HEK293 (cell line): Measurements from ENCODE around the gene SLC44A1.

Source experiments
- CTCF ChIA-PET: fragments of 350-600 bp; formaldehyde crosslinking; extraction: SDS; loops from one replicate; lab custom pipeline; 2021; ENCODE audit warnings: antibody characterized with exemption; lab: Yijun Ruan, JAX
- POLR2A ChIA-PET: fragments of 300-600 bp; formaldehyde crosslinking; extraction: SDS; loops from one replicate; lab custom pipeline; 2020; ENCODE audit warnings: antibody characterized with exemption, inconsistent platforms; lab: Yijun Ruan, JAX
- H3K27ac ChIP-seq: fragments of 200-500 bp; sonication (Bioruptor generic); 2 replicates; pipeline ENCODE4 v1.5.1; 2014; ENCODE audit warnings: low read depth, low read length, control low read depth, inconsistent platforms; ENCODE audit errors: extremely low read depth
- H3K36me3 ChIP-seq, 2 experiments: fragments of 200-500 bp in 1 of 2; sonication (Bioruptor generic) in 1 of 2; 1 replicate in 1 of 2; 2 replicates in 1 of 2; pipeline ENCODE4 v1.5.1; 2014 to 2017; ENCODE audit warnings: inconsistent platforms in 2 of 2, low read length in 2 of 2; ENCODE audit not compliant: control insufficient read depth in 2 of 2, insufficient read depth in 1 of 2
- H3K4me1 ChIP-seq: fragments of 200-500 bp; sonication (Bioruptor generic); 2 replicates; pipeline ENCODE4 v1.5.1; 2014; ENCODE audit warnings: mild to moderate bottlenecking, low read length, inconsistent platforms; ENCODE audit not compliant: control insufficient read depth, insufficient read depth
- H3K4me3 ChIP-seq: 2 replicates; pipeline ENCODE4 v1.5.1; 2011; ENCODE audit warnings: low read depth, mild to moderate bottlenecking, control low read depth, low read length, moderate library complexity
- H3K9me3 ChIP-seq: fragments of 200-500 bp; sonication (Bioruptor generic); 2 replicates; pipeline ENCODE4 v1.5.1; 2014; ENCODE audit warnings: low read depth, low read length, inconsistent platforms; ENCODE audit not compliant: control insufficient read depth, insufficient read depth
- BCL11A ChIP-seq: fragments of 450-650 bp; formaldehyde crosslinking; IDR thresholded peaks from 2 replicates; pipeline ENCODE4 v1.5.1; 2016; ENCODE audit warnings: low read depth, missing biosample characterization, missing genetic modification characterization
- GLIS2 ChIP-seq: fragments of 450-650 bp; formaldehyde crosslinking; IDR thresholded peaks from 2 replicates; pipeline ENCODE4 v1.5.1; 2016; ENCODE audit warnings: missing biosample characterization, missing genetic modification characterization
- HOXC10 ChIP-seq: sonication (generic); formaldehyde crosslinking; IDR thresholded peaks from 2 replicates; pipeline ENCODE4 v1.8.1; 2023; ENCODE audit warnings: mild to moderate bottlenecking, missing genetic modification reagents
- SALL2 ChIP-seq: fragments of 450-650 bp; formaldehyde crosslinking; IDR thresholded peaks from 2 replicates; pipeline ENCODE4 v1.5.0; 2017; ENCODE audit warnings: missing biosample characterization, mild to moderate bottlenecking, missing genetic modification characterization, borderline replicate concordance
- SCRT1 ChIP-seq: fragments of 450-650 bp; formaldehyde crosslinking; IDR thresholded peaks from 2 replicates; pipeline ENCODE4 v1.5.1; 2016; ENCODE audit warnings: missing biosample characterization, missing genetic modification characterization, borderline replicate concordance
- SCRT2 ChIP-seq: fragments of 450-650 bp; formaldehyde crosslinking; IDR thresholded peaks from 2 replicates; pipeline ENCODE4 v1.5.1; 2016; ENCODE audit warnings: missing biosample characterization, missing genetic modification characterization
- ZBTB1 ChIP-seq: fragments of 450-650 bp; formaldehyde crosslinking; IDR thresholded peaks from 2 replicates; pipeline ENCODE4 v1.5.1; 2016; ENCODE audit warnings: missing biosample characterization, missing genetic modification characterization
- ZEB2 ChIP-seq: fragments of 450-650 bp; formaldehyde crosslinking; IDR thresholded peaks from 2 replicates; pipeline ENCODE4 v1.5.1; 2016; ENCODE audit warnings: missing biosample characterization, missing genetic modification characterization
- ZFHX2 ChIP-seq: fragments of 450-650 bp; formaldehyde crosslinking; conservative IDR thresholded peaks from 2 replicates; pipeline ENCODE4 v1.5.1; 2016; ENCODE audit warnings: missing biosample characterization, missing genetic modification characterization
- ZFP3 ChIP-seq: fragments of 450-650 bp; formaldehyde crosslinking; IDR thresholded peaks from 2 replicates; pipeline ENCODE4 v1.5.1; 2016; ENCODE audit warnings: low read depth, missing biosample characterization, missing genetic modification characterization
- ZFP41 ChIP-seq: fragments of 450-650 bp; formaldehyde crosslinking; IDR thresholded peaks from 2 replicates; pipeline ENCODE4 v1.5.1; 2016; ENCODE audit warnings: missing biosample characterization, missing genetic modification characterization, borderline replicate concordance
- ZNF10 ChIP-seq: fragments of 450-650 bp; formaldehyde crosslinking; IDR thresholded peaks from 2 replicates; pipeline ENCODE4 v1.5.1; 2017; ENCODE audit warnings: missing biosample characterization, missing genetic modification characterization
- ZNF146 ChIP-seq: fragments of 450-650 bp; formaldehyde crosslinking; IDR thresholded peaks from 2 replicates; pipeline ENCODE4 v1.5.1; 2016; ENCODE audit warnings: missing biosample characterization, missing genetic modification characterization
- ZNF155 ChIP-seq: fragments of 450-650 bp; formaldehyde crosslinking; IDR thresholded peaks from 2 replicates; pipeline ENCODE4 v1.5.1; 2016; ENCODE audit warnings: missing biosample characterization, missing genetic modification characterization
- ZNF16 ChIP-seq: fragments of 450-650 bp; formaldehyde crosslinking; IDR thresholded peaks from 2 replicates; pipeline ENCODE4 v1.5.1; 2016; ENCODE audit warnings: low read depth, missing biosample characterization, missing genetic modification characterization
- ZNF221 ChIP-seq: fragments of 450-650 bp; formaldehyde crosslinking; IDR thresholded peaks from 2 replicates; pipeline ENCODE4 v1.5.1; 2017; ENCODE audit warnings: missing biosample characterization, missing genetic modification characterization, borderline replicate concordance
- ZNF23 ChIP-seq: fragments of 450-650 bp; formaldehyde crosslinking; IDR thresholded peaks from 2 replicates; pipeline ENCODE4 v1.5.1; 2016; ENCODE audit warnings: missing biosample characterization, missing genetic modification characterization, borderline replicate concordance
- ZNF248 ChIP-seq: fragments of 450-650 bp; formaldehyde crosslinking; IDR thresholded peaks from 2 replicates; pipeline ENCODE4 v1.5.1; 2017; ENCODE audit warnings: missing biosample characterization, missing genetic modification characterization
- ZNF311 ChIP-seq: fragments of 450-650 bp; formaldehyde crosslinking; IDR thresholded peaks from 2 replicates; pipeline ENCODE4 v1.5.1; 2017; ENCODE audit warnings: missing biosample characterization, missing genetic modification characterization, borderline replicate concordance
- ZNF350 ChIP-seq: fragments of 450-650 bp; formaldehyde crosslinking; IDR thresholded peaks from 2 replicates; pipeline ENCODE4 v1.5.0; 2017; ENCODE audit warnings: missing biosample characterization, mild to moderate bottlenecking, missing genetic modification characterization
- ZNF416 ChIP-seq: fragments of 450-650 bp; formaldehyde crosslinking; IDR thresholded peaks from 2 replicates; pipeline ENCODE4 v1.5.1; 2016; ENCODE audit warnings: missing biosample characterization, missing genetic modification characterization
- ZNF48 ChIP-seq: fragments of 450-650 bp; formaldehyde crosslinking; IDR thresholded peaks from 2 replicates; pipeline ENCODE4 v1.5.1; 2016; ENCODE audit warnings: missing biosample characterization, missing genetic modification characterization
- ZNF560 ChIP-seq: fragments of 450-650 bp; formaldehyde crosslinking; IDR thresholded peaks from 2 replicates; pipeline ENCODE4 v1.5.1; 2017; ENCODE audit warnings: missing biosample characterization, missing genetic modification characterization, borderline replicate concordance
- ZNF626 ChIP-seq: fragments of 450-650 bp; sonication (Bioruptor Pico); formaldehyde crosslinking; IDR thresholded peaks from 2 replicates; pipeline ENCODE4 v1.5.1; 2018; ENCODE audit warnings: missing biosample characterization, missing genetic modification characterization, inconsistent platforms
- ZNF76 ChIP-seq: fragments of 450-650 bp; formaldehyde crosslinking; IDR thresholded peaks from 2 replicates; pipeline ENCODE4; 2016; ENCODE audit warnings: low read depth, missing biosample characterization, missing genetic modification characterization, borderline replicate concordance
- ZSCAN23 ChIP-seq: fragments of 450-650 bp; formaldehyde crosslinking; IDR thresholded peaks from 2 replicates; pipeline ENCODE4 v1.5.1; 2016; ENCODE audit warnings: missing biosample characterization, missing genetic modification characterization
- TF ChIP-seq, protein P1 (sequence below): fragments of 450-650 bp; formaldehyde crosslinking; IDR thresholded peaks from 2 replicates; pipeline ENCODE4; 2016; ENCODE audit warnings: missing biosample characterization, missing genetic modification characterization
- TF ChIP-seq, protein P2 (sequence below): fragments of 450-650 bp; formaldehyde crosslinking; IDR thresholded peaks from 2 replicates; pipeline ENCODE4 v1.5.1; 2016; ENCODE audit warnings: missing biosample characterization, missing genetic modification characterization

The SLC44A1 gene

DNA sequence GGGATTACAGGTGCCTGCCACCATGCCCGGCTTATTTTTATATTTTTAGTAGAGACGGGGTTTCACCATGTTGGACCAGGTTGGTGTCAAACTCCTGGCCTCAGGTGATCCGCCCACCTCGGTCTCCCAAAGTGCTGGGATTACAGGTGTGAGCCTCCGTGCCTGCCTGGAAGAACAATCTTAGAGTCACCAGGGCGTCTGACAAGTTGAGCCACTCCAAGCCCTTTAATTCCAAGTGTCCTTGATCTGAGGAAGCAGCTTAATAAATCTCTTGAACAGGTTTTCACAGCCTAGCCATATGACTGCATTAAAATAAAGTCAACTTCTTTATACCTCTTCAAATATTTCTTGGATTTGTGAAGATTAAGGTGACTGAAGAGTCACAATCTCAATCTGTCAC lies 31.5 kb downstream of the SLC44A1 start:
- H3K4me1 ChIP-seq = no peaks in the 10 kb centered on the region
- ChIA-PET CTCF (interaction anchor here (0.6 kb wide), 1 partner anchor 99 kb away, joined by 4 read pairs; no protein-coding TSS in a partner anchor), POLR2A (no interaction called here)
- H3K36me3 ChIP-seq = no peaks in the 10 kb centered on the region
- H3K4me3 ChIP-seq = no peak overlapping the region
- no peak overlapping the region for H3K27ac ChIP-seq
- TF ChIP-seq ZNF311 (tag by site-specific recombination) = no peak
- TF ChIP-seq SCRT1 (tag by site-specific recombination) = no peak
- TF ChIP-seq ZNF23 (tag by site-specific recombination) = no peak
- TF ChIP-seq ZNF560 (tag by site-specific recombination) = no peak
- TF ChIP-seq GLIS2 (tag by site-specific recombination) = no peak
- TF ChIP-seq, protein P1, sequence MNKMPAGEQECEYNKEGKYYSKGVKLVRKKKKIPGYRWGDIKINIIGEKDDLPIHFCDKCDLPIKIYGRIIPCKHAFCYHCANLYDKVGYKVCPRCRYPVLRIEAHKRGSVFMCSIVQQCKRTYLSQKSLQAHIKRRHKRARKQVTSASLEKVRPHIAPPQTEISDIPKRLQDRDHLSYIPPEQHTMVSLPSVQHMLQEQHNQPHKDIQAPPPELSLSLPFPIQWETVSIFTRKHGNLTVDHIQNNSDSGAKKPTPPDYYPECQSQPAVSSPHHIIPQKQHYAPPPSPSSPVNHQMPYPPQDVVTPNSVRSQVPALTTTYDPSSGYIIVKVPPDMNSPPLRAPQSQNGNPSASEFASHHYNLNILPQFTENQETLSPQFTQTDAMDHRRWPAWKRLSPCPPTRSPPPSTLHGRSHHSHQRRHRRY (tag by site-specific recombination) = no peak
- TF ChIP-seq ZNF146 (tag by site-specific recombination) = no peak
- TF ChIP-seq, protein P2, sequence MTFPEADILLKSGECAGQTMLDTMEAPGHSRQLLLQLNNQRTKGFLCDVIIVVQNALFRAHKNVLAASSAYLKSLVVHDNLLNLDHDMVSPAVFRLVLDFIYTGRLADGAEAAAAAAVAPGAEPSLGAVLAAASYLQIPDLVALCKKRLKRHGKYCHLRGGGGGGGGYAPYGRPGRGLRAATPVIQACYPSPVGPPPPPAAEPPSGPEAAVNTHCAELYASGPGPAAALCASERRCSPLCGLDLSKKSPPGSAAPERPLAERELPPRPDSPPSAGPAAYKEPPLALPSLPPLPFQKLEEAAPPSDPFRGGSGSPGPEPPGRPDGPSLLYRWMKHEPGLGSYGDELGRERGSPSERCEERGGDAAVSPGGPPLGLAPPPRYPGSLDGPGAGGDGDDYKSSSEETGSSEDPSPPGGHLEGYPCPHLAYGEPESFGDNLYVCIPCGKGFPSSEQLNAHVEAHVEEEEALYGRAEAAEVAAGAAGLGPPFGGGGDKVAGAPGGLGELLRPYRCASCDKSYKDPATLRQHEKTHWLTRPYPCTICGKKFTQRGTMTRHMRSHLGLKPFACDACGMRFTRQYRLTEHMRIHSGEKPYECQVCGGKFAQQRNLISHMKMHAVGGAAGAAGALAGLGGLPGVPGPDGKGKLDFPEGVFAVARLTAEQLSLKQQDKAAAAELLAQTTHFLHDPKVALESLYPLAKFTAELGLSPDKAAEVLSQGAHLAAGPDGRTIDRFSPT (tag by site-specific recombination) = no peak
- TF ChIP-seq ZNF221 (tag by site-specific recombination) = no peak
- no peak for TF ChIP-seq SALL2 (tag by site-specific recombination)
- no peaks in the 10 kb centered on the region for H3K9me3 ChIP-seq

DNA sequence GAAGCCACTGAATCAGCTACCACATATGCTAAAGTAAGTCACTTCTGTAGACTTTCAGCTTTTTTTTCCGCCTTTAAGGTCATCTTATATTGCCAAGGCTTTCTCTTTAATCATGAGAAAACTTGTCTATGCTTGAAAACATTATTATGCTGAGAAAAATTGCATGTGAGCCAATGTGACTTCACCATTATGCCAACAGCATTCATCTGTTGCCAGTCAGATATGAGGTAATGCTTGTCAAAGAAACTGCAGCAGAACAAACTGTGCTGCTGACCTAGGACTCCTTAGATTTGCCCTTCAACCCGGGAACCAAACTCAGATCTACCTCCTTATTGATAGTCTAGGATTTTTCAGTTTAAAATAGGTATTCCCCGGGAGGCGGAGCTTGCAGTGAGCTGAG lies 34.3 kb downstream of the SLC44A1 start:
- ChIA-PET CTCF (no interaction called here), POLR2A (interaction anchor here (0.6 kb wide), 1 partner anchor 17 kb away, joined by 3 read pairs; no protein-coding TSS in a partner anchor)
- Histone ChIP-seq H3K9me3 (no peaks in the 10 kb centered on the region), H3K27ac (no peak overlapping the region), H3K4me3 (no peak overlapping the region), H3K4me1 (no peaks in the 10 kb centered on the region), H3K36me3 (no peaks in the 10 kb centered on the region)
- TF ChIP-seq SCRT2 (tag by site-specific recombination) = peak; percentile 59; the same call in 1 of the 2 replicates
- TF ChIP-seq ZNF76 (tag by site-specific recombination) = no peak
- TF ChIP-seq ZNF155 (tag by site-specific recombination) = no peak

DNA sequence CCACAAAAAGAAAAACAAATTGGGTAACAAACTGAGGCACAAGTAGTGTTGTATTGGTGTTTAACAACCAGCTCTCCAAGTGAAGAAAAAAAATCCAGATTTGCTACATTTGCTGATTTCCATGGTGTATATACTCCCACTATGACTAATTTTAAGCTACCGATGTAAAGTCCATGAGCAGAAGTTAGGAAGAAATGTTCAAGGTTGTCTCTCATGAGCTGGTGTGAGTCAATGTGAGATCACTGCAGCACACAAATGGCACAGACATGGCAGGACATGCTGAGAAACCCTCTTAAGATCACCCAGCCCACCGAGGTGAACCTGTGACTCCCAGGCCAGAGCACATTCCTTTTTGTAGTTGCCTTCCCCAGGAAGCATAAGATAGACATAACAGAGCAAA lies 36.2 kb downstream of the SLC44A1 start:
- POLR2A ChIA-PET = no interaction called here
- no peaks in the 10 kb centered on the region for H3K4me1 ChIP-seq
- no peaks in the 10 kb centered on the region for H3K36me3 ChIP-seq
- TF ChIP-seq ZBTB1 (tag by site-specific recombination) (no peak), HOXC10 (CRISPR knock-in tag) (no peak), BCL11A (tag by site-specific recombination) (no peak), ZNF416 (no peak), ZNF248 (tag by site-specific recombination) (no peak), ZFP3 (tag by site-specific recombination) (no peak), ZNF10 (tag by site-specific recombination) (no peak), ZNF146 (tag by site-specific recombination) (no peak), ZFHX2 (tag by site-specific recombination) (no peak), ZNF16 (tag by site-specific recombination) (no peak), ZEB2 (no peak), ZNF48 (tag by site-specific recombination) (no peak), ZNF350 (tag by site-specific recombination) (no peak), ZSCAN23 (tag by site-specific recombination) (no peak), ZFP41 (no peak), ZNF626 (tag by site-specific recombination) (no peak)
- no peak overlapping the region for H3K27ac ChIP-seq
- CTCF ChIA-PET = interaction anchor here (1.2 kb wide), 1 partner anchor 18 kb away, joined by 3 read pairs; no protein-coding TSS in a partner anchor
- H3K4me3 ChIP-seq = no peak overlapping the region
- H3K9me3 ChIP-seq = no peaks in the 10 kb centered on the region
